Progenitor cell of endocrine pancreas (in vitro differentiated cells): ENCODE data around the gene PRRT4. TPM values are rescaled to one million over a fixed set of nuclear protein-coding genes. Genes with fewer than 3 reads are reported as not detected.

Experiments used
- DNase-seq: peaks from one replicate; pipeline ENCODE4 v3.0.0; 2021; ENCODE audit warnings: low spot score; ENCODE audit not compliant: unreplicated experiment
- H3K27ac Mint-ChIP-seq: 2 replicates; pipeline ENCODE4 v1.8.0; 2021; ENCODE audit warnings: mild to moderate bottlenecking, moderate library complexity, mixed read lengths
- H3K27me3 Mint-ChIP-seq: 2 replicates; pipeline ENCODE4 v1.8.0; 2021; ENCODE audit warnings: mixed read lengths
- H3K36me3 Mint-ChIP-seq: 2 replicates; pipeline ENCODE4 v1.8.0; 2022; ENCODE audit warnings: mixed read lengths; ENCODE audit not compliant: insufficient read depth
- H3K4me1 Mint-ChIP-seq: 2 replicates; pipeline ENCODE4 v1.8.0; 2021; ENCODE audit warnings: low read depth, mixed read lengths
- H3K4me3 Mint-ChIP-seq: 2 replicates; pipeline ENCODE4 v1.8.0; 2021; ENCODE audit warnings: low read depth, mild to moderate bottlenecking, moderate library complexity, mixed read lengths
- H3K9me3 Mint-ChIP-seq: 2 replicates; pipeline ENCODE4 v1.8.0; 2021; ENCODE audit warnings: low read depth, mixed read lengths
- CTCF ChIP-seq: fragments of 200-600 bp; sonication (generic); IDR thresholded peaks from one replicate; pipeline ENCODE4 v1.5.0; 2021; ENCODE audit warnings: antibody characterized with exemption, mild to moderate bottlenecking; ENCODE audit not compliant: unreplicated experiment
- total RNA-seq: library from RNA; stranded (reverse); gene quantifications from 2 replicates; pipeline ENCODE4 v1.2.1, GENCODE V29; 2021

The PRRT4 gene
- total RNA-seq, 1 donor from 2014 or later = 0.86 TPM

GRCh38 chr7:128358233-128358632, 3.3 kb downstream of the PRRT4 start:
- H3K36me3 Mint-ChIP-seq = no peaks in the 10 kb centered on the region
- TF ChIP-seq CTCF = no peak
- H3K4me1 Mint-ChIP-seq = peaks cover 13% of the 10 kb centered on the region
- peaks cover 84% of the 10 kb centered on the region for H3K27me3 Mint-ChIP-seq
- H3K4me3 Mint-ChIP-seq = no peak overlapping the region
- no peak for DNase-seq
- no peak overlapping the region for H3K27ac Mint-ChIP-seq
- no peaks in the 10 kb centered on the region for H3K9me3 Mint-ChIP-seq

GRCh38 chr7:128357217-128357613, 4.3 kb downstream of the PRRT4 start:
- Mint-ChIP-seq H3K4me3 (no peak overlapping the region), H3K9me3 (no peaks in the 10 kb centered on the region), H3K27me3 (peaks cover 81% of the 10 kb centered on the region), H3K4me1 (peaks cover 13% of the 10 kb centered on the region), H3K36me3 (no peaks in the 10 kb centered on the region), H3K27ac (peak overlapping the region; percentile 80)
- TF ChIP-seq CTCF = no peak
- DNase-seq = no peak

- peaks cover 10% of the 10 kb centered on the region for H3K4me1 Mint-ChIP-seq
- no peaks in the 10 kb centered on the region for H3K9me3 Mint-ChIP-seq
- H3K4me3 Mint-ChIP-seq = no peak overlapping the region
- DNase-seq = no peak
- H3K36me3 Mint-ChIP-seq = no peaks in the 10 kb centered on the region
- peaks cover 76% of the 10 kb centered on the region for H3K27me3 Mint-ChIP-seq
- peak overlapping the region; percentile 80 for H3K27ac Mint-ChIP-seq
- TF ChIP-seq CTCF = no peak
These were observed 4.8 kb downstream of the PRRT4 start for GRCh38 chr7:128356546-128357216.

GRCh38 chr7:128353610-128354009, 7.9 kb downstream of the PRRT4 start:
- Mint-ChIP-seq H3K27me3 (peaks cover 75% of the 10 kb centered on the region), H3K4me1 (peaks cover 5% of the 10 kb centered on the region), H3K36me3 (no peaks in the 10 kb centered on the region), H3K4me3 (no peak overlapping the region), H3K9me3 (no peaks in the 10 kb centered on the region), H3K27ac (no peak overlapping the region)
- no peak for TF ChIP-seq CTCF
- DNase-seq = no peak

- no peak for DNase-seq
- H3K4me1 Mint-ChIP-seq = peaks cover 5% of the 10 kb centered on the region
- no peak overlapping the region for H3K4me3 Mint-ChIP-seq
- peaks cover 75% of the 10 kb centered on the region for H3K27me3 Mint-ChIP-seq
- TF ChIP-seq CTCF = no peak
- no peaks in the 10 kb centered on the region for H3K9me3 Mint-ChIP-seq
- H3K36me3 Mint-ChIP-seq = no peaks in the 10 kb centered on the region
- H3K27ac Mint-ChIP-seq = no peak overlapping the region
These were observed 8.3 kb downstream of the PRRT4 start for GRCh38 chr7:128353189-128353588.
